Natural killer cell (primary cell): ENCODE results near the gene POU2F2. TPM values are rescaled to one million over a fixed set of nuclear protein-coding genes. Genes with fewer than 3 reads are reported as not detected.

Experiments used
- ATAC-seq, 3 donors: fragments of 150-1000 bp in 2 of 3; fragments of 200-7000 bp in 1 of 3; cut with Tn5 transposase; 1 replicate in 1 of 3; 2 replicates in 2 of 3; pipeline ENCODE4 v1.10.0; 2021; ENCODE audit warnings: mild to moderate bottlenecking in 2 of 3, moderate library complexity in 2 of 3
- DNase-seq, 2 donors: peaks; one replicate each; pipeline versions ENCODE4 v3.0.0 to v3.0.0-alpha.2; 2013 to 2021; ENCODE audit warnings: mixed read lengths in 1 of 2
- H3K27ac ChIP-seq: one replicate; pipeline ENCODE4 v1.5.1; 2013; ENCODE audit warnings: mild to moderate bottlenecking, low read length
- H3K27me3 ChIP-seq: one replicate; pipeline ENCODE4 v1.6.1; 2013; ENCODE audit warnings: low read length; ENCODE audit not compliant: control insufficient read depth, insufficient read depth
- H3K36me3 ChIP-seq: one replicate; pipeline ENCODE4 v1.6.1; 2013; ENCODE audit warnings: low read length; ENCODE audit not compliant: control insufficient read depth, insufficient read depth
- H3K4me1 ChIP-seq: one replicate; pipeline ENCODE4 v1.6.1; 2013; ENCODE audit warnings: low read length; ENCODE audit not compliant: control insufficient read depth, insufficient read depth
- H3K4me3 ChIP-seq: one replicate; pipeline ENCODE4 v1.5.1; 2013; ENCODE audit warnings: low read length
- H3K9me3 ChIP-seq: one replicate; pipeline ENCODE4 v1.6.1; 2013; ENCODE audit warnings: low read length; ENCODE audit not compliant: control insufficient read depth, insufficient read depth
- H3K27ac Mint-ChIP-seq, 2 donors: one replicate each; pipeline ENCODE4 v1.8.0; 2022; ENCODE audit warnings: mild to moderate bottlenecking in 2 of 2, mixed read lengths in 2 of 2, moderate library complexity in 1 of 2
- H3K27me3 Mint-ChIP-seq, 2 donors: one replicate each; pipeline ENCODE4 v1.8.0; 2022; ENCODE audit warnings: low read depth in 2 of 2, mixed read lengths in 2 of 2
- H3K36me3 Mint-ChIP-seq: one replicate; pipeline ENCODE4 v1.8.0; 2022; ENCODE audit warnings: mixed read lengths
- H3K4me1 Mint-ChIP-seq, 2 donors: one replicate each; pipeline ENCODE4 v1.8.0; 2022; ENCODE audit warnings: mixed read lengths in 2 of 2
- H3K4me3 Mint-ChIP-seq: one replicate; pipeline ENCODE4 v1.8.0; 2022; ENCODE audit warnings: mild to moderate bottlenecking, moderate library complexity, mixed read lengths
- H3K9me3 Mint-ChIP-seq, 2 donors: one replicate each; pipeline ENCODE4 v1.8.0; 2022; ENCODE audit warnings: mixed read lengths in 2 of 2
- WGBS: methylation state at CpG from one replicate; pipeline ENCODE4 v1.1.7; 2013; ENCODE audit warnings: missing lambda C conversion rate; ENCODE audit not compliant: insufficient coverage; 5-methylcytosine and 5-hydroxymethylcytosine counted together
- intact Hi-C: fragments of 100-400 bp; cut with micrococcal nuclease; formaldehyde crosslinking; loops from one replicate; pipeline ENCODE4 v1.14.2; 2022
- total RNA-seq, 4 donors: library from RNA; stranded (reverse); fragments of 120-200 nt in 1 of 4; gene quantifications; one replicate each; pipeline versions ENCODE4 v1.2.3 to v1.2.4, GENCODE V29; 2013 to 2022
- TF ChIP-seq, protein P1 (sequence below): fragments of 200-600 bp; IDR thresholded peaks from one replicate; pipeline ENCODE4 v1.8.0; 2022; ENCODE audit warnings: antibody characterized with exemption

Gene POU2F2
- total RNA-seq, 3 donors from 2014 or later (not counting 1 experiment from before 2014, with no cell fraction given) = 27.3 to 40.8 (median 29.3) TPM

DNA sequence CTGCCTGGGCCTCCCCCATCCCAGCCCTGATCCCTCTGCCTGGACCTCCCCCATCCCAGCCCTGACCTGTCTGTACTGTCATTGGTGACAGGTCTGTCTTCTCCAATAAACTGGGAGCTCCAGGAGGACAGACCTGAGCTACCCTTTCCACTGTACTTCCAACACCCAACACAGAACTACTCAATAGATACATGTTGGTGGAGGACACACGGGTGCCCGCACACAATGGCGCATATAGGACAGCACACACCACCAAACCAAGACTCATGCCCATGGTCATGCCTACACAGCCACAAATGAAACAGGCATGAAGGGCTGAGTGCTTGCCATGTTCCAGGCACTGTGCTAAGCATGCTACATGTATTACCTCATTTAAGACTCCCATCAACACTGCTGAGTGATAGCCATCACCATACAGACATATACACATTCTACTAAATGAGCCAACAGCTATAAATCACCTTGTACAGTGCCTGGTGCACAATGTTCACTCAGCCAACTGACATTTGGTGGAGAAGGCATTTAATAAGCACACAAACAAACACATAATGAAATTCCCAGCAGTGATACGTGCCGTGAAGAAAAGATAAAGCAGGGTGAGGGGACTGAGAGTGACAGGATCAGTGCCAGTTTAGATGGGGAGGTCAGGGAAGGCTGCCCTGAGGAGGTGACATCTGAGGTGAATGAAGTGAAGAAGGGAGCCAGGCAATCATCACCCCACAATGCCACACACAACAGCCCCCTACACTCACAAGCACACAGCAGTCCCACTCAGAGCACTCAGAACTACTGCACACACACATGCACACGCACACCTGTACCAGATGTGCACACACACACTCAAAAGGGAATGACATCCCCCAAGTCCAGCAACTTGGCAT, 857 bp downstream of the POU2F2 start:
- ATAC-seq (no peak), DNase-seq (no peak)
- TF ChIP-seq, protein P1, sequence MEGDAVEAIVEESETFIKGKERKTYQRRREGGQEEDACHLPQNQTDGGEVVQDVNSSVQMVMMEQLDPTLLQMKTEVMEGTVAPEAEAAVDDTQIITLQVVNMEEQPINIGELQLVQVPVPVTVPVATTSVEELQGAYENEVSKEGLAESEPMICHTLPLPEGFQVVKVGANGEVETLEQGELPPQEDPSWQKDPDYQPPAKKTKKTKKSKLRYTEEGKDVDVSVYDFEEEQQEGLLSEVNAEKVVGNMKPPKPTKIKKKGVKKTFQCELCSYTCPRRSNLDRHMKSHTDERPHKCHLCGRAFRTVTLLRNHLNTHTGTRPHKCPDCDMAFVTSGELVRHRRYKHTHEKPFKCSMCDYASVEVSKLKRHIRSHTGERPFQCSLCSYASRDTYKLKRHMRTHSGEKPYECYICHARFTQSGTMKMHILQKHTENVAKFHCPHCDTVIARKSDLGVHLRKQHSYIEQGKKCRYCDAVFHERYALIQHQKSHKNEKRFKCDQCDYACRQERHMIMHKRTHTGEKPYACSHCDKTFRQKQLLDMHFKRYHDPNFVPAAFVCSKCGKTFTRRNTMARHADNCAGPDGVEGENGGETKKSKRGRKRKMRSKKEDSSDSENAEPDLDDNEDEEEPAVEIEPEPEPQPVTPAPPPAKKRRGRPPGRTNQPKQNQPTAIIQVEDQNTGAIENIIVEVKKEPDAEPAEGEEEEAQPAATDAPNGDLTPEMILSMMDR = no peak
- Mint-ChIP-seq H3K27ac (peak overlapping the region; percentile 58 to 86), H3K4me1 (peaks cover 36 to 73% of the 10 kb centered on the region in 2 donors), H3K27me3 (no peaks in the 10 kb centered on the region), H3K9me3 (no peaks in the 10 kb centered on the region), H3K36me3 (no peaks in the 10 kb centered on the region), H3K4me3 (peak overlapping the region; percentile 80)
- Histone ChIP-seq H3K27ac (peak overlapping the region; percentile 49), H3K4me1 (peaks cover 73% of the 10 kb centered on the region), H3K9me3 (no peaks in the 10 kb centered on the region), H3K36me3 (no peaks in the 10 kb centered on the region), H3K27me3 (no peaks in the 10 kb centered on the region), H3K4me3 (peak overlapping the region; percentile 73)
- intact Hi-C loops = loop anchor here (1.0 to 5.0 kb wide), 4 partner anchors 66 to 194 kb away; partner anchors contain the start of gene MEGF8
- WGBS = 78% methylated on average over 4 of the region's 6 CpGs

- TF ChIP-seq, protein P1 = no peak
- no peaks in the 10 kb centered on the region for H3K36me3 ChIP-seq
- DNase-seq (no peak), ATAC-seq (no peak)
- H3K27me3 Mint-ChIP-seq = no peaks in the 10 kb centered on the region
- H3K9me3 Mint-ChIP-seq = no peaks in the 10 kb centered on the region
- H3K27ac Mint-ChIP-seq = peak overlapping the region; percentile 2 to 86
- H3K27ac ChIP-seq = peak overlapping the region; percentile 21
- H3K36me3 Mint-ChIP-seq = no peaks in the 10 kb centered on the region
- peak overlapping the region; percentile 32 for H3K4me3 ChIP-seq
- peaks cover 71% of the 10 kb centered on the region for H3K4me1 ChIP-seq
- intact Hi-C loops = loop anchor here (5.0 kb wide), 1 partner anchor 67 kb away; no protein-coding TSS in a partner anchor
- H3K9me3 ChIP-seq = no peaks in the 10 kb centered on the region
- H3K4me3 Mint-ChIP-seq = peak overlapping the region; percentile 10
- peaks cover 36 to 73% of the 10 kb centered on the region in 2 donors for H3K4me1 Mint-ChIP-seq
- H3K27me3 ChIP-seq = no peaks in the 10 kb centered on the region
Observed at GRCh38 chr19:42130254-42130573, 2.0 kb downstream of the POU2F2 start.

DNA sequence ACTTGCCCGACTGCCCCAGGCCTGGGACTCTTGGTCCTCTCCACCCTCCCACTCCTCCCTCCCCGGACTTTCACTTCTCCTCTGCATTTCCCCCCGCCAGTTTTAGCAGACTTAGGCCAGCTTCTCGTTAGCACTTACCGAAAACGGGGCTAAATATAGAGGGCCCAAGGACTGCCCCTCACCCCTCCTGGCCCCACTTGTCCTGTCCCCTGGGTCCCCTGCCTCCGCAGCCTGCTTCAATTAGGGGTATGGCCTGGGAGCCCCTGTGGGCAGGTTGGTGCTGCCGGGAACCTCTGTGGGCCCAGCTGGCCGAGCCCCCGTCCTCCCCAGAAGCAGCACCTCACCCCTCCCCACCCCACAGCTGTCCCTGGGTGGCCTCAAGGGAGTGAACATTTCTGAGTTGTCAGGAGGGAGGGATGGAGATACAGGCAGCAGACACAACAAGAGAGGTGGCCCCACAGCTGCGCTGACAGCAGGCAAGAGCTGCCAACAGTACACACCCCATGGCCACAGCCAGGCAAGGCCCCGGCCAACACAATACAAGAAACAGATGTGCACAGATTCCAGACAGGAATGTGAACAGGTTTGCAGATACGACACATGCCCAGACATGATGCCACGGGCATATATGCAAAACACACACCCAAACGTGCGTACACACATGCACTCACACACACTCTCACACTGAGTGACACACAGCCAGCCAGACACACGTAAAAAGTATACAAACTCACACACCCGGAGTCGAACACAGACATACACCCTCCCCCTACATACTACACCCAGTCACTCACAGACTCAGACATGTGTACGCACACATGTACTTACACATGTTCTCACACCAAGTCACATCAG, 2.6 kb downstream of the POU2F2 start:
- peak overlapping the region; percentile 65 to 86 for H3K27ac Mint-ChIP-seq
- Histone ChIP-seq H3K4me1 (peaks cover 65% of the 10 kb centered on the region), H3K27me3 (no peaks in the 10 kb centered on the region), H3K36me3 (no peaks in the 10 kb centered on the region), H3K9me3 (no peaks in the 10 kb centered on the region), H3K4me3 (peak overlapping the region; percentile 32), H3K27ac (peak overlapping the region; percentile 36)
- ATAC-seq (no peak), DNase-seq (no peak)
- peak overlapping the region; percentile 10 for H3K4me3 Mint-ChIP-seq
- intact Hi-C loops = loop anchor here (5.0 kb wide), 1 partner anchor 68 kb away; no protein-coding TSS in a partner anchor
- H3K27me3 Mint-ChIP-seq = no peaks in the 10 kb centered on the region
- WGBS = 46% methylated on average over 17 of the region's 20 CpGs
- no peaks in the 10 kb centered on the region for H3K9me3 Mint-ChIP-seq
- H3K36me3 Mint-ChIP-seq = no peaks in the 10 kb centered on the region
- TF ChIP-seq, protein P1 = no peak
- H3K4me1 Mint-ChIP-seq = peaks cover 36 to 73% of the 10 kb centered on the region in 2 donors
